HFF-Myc (cell line): Measurements from ENCODE around the gene DGCR2.

Experiments
- DNase-seq: peaks from one replicate; pipeline ENCODE4 v3.0.0-alpha.2; 2011; ENCODE audit warnings: low read depth; ENCODE audit errors: extremely low read depth
- H3K4me3 ChIP-seq: replicated peaks from 2 replicates; pipeline ENCODE4 v1.5.1; 2011; ENCODE audit warnings: low read depth, mild to moderate bottlenecking, control low read depth, low read length
- CTCF ChIP-seq: IDR thresholded peaks from 2 replicates; pipeline ENCODE4 v1.5.1; 2012; ENCODE audit warnings: mild to moderate bottlenecking, low read depth, low read length, control low read depth; ENCODE audit errors: missing control alignments

The DGCR2 gene

GRCh38 chr22:19142394-19142793 lies 20.2 kb upstream of the DGCR2 start:
- DNase-seq, result no peak
- TF ChIP-seq CTCF, result no peak
- H3K4me3 ChIP-seq, result no peak overlapping the region

GRCh38 chr22:19139974-19140373 lies 17.8 kb upstream of the DGCR2 start:
- no peak for TF ChIP-seq CTCF
- no peak overlapping the region for H3K4me3 ChIP-seq
- DNase-seq, result no peak

- DNase-seq, result no peak
- no peak overlapping the region for H3K4me3 ChIP-seq
- no peak for TF ChIP-seq CTCF
Measured at GRCh38 chr22:19139001-19139356, 16.8 kb upstream of the DGCR2 start.

DNA sequence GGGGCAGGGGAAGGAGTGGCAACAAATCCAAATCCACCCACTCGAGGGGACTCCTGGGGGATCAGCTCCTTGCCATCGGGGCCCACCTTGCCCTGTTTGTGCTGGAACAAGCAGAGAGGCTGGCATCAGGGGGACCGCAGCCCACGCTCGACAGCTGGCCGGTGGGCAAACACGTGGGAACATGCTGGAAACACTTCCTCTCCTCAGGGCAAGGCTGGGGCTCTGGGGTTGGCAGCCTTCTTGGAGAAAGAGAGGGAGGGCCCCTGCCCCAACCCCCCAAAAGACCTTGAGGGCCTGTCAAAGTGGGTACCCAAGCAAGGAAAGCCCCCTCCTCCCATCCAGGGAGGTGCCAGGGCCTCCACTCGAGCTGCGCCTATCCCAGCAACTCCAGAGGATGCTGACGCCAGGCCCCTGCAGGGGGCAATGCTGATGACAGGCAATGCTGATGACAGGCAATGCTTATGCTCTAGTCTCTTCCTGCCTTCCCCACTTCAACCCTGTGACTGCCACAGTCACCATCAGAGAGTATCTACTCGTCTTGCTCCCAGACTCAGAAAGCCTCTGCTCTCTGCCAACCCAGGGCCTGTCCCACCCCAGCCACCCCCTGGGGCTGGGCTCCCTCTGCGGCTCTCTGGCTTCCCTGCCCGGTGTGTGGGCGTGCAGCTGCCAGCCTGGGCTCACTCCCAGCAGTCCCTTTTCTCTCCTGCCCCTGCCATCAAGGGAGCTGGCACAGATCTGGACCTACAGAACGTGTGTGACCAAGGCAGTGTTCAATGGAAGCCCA lies 16.2 kb upstream of the DGCR2 start:
- DNase-seq, result no peak
- TF ChIP-seq CTCF, result no peak
- H3K4me3 ChIP-seq, result no peak overlapping the region

- no peak overlapping the region for H3K4me3 ChIP-seq
- no peak for TF ChIP-seq CTCF
- no peak for DNase-seq
Measured at GRCh38 chr22:19137384-19138216, 15.4 kb upstream of the DGCR2 start.

DNA sequence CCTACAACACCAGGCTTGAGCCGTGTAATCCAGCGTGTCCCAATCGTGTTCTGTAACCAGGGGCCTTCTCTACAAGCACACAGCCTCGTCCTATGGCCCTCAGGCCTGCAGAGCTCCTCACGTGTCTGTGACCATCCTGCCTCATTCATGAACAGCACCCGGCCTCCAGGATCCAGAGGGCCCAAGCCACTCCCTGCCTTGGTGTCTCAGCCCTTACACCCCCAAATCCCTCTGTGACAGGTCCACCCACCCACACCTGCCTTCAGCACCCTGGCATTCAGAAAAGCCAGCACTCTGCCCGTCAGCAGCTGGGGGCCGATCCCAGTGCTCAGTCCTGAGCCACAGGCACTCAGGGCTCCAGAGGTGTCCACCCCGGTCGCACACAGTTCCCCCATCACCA lies 14.7 kb upstream of the DGCR2 start:
- TF ChIP-seq CTCF, result no peak
- H3K4me3 ChIP-seq, result no peak overlapping the region
- DNase-seq, result no peak
